Subcutaneous adipose tissue (tissue), 4 donors: Measurements from ENCODE around the gene PHF12. TPM values are rescaled to one million over a fixed set of nuclear protein-coding genes. Genes with fewer than 3 reads are reported as not detected.

Experiments used
- CTCF ChIP-seq: fragments of 450-650 bp; IDR thresholded peaks from one replicate; pipeline ENCODE4 v1.5.1; 2016; ENCODE audit warnings: low read depth, mild to moderate bottlenecking, control low read depth, antibody characterized with exemption, moderate library complexity
- total RNA-seq, 4 donors: library from RNA; depleted of rRNA; stranded (reverse); fragments of >200 nt; gene quantifications; one replicate each; pipeline ENCODE4 v1.1.0, GENCODE V29; 2016

The PHF12 gene
- total RNA-seq, 4 donors from 2014 or later = 22.0 to 38.1 (median 25.2) TPM

GRCh38 chr17:28948873-28949184 is 2.5 kb downstream of the PHF12 start:
- no peak for TF ChIP-seq CTCF

GRCh38 chr17:28948342-28948741 is 3.0 kb downstream of the PHF12 start:
- no peak for TF ChIP-seq CTCF

DNA sequence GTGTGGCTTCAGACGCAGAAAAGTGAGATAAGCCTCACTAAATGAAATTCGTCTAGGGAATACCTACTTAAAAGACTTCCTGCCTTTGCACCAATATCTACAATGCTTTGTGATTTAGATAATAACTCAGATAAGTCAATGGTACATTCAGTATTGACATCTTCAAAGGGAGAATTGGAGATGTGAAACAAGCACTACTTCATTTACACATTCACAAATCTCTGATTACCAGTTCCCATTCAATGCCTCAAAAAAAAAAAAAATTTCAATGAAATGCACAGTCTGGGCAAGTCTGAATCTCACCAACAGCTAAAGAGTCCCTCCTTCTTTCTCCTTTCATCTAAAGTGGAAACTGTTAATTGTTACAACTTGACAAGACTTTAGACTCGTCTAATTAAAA is 3.7 kb downstream of the PHF12 start:
- no peak for TF ChIP-seq CTCF

GRCh38 chr17:28946239-28946638 is 5.1 kb downstream of the PHF12 start:
- TF ChIP-seq CTCF = no peak

DNA sequence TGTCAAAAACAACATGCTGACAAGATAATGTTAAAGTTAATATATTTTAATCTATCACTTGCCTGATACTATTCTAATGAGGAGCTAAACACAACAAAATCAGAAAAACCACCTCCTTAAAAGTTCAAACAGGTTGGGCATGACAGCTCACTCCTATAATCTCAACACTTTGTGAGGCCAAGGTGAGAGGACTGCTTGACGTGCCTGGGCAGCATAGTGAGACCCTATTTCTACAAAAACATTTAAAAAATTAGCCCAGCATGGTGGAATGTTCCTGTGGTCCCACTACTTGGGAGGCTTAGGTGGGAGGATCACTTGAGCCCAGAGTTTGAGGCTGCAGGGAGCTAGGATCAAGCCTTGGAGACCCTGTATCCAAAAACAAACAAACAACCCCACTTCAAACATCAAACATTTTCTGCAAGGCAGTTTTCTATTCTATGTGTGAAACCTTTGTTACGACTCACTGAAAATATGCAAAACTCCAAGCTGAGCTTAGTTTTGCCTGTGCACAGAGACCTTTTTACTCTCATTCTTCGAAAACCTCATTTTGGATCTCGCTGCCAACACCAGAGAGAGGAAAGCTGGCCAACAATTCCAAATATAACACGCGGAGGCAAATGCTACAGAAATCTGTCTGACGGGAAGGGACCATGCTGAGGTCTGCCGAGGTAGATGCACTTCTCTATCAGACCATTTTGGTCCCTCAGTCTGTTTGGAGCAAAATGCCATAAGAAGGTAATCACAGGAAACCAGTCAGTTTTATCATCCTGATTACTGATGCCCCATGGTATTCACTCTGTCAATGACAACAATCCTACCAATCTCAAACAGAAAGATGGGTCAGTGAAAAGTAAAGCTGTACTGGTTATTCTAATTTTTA is 6.2 kb downstream of the PHF12 start:
- no peak for TF ChIP-seq CTCF

GRCh38 chr17:28944343-28944742 is 7.0 kb downstream of the PHF12 start:
- TF ChIP-seq CTCF = no peak

DNA sequence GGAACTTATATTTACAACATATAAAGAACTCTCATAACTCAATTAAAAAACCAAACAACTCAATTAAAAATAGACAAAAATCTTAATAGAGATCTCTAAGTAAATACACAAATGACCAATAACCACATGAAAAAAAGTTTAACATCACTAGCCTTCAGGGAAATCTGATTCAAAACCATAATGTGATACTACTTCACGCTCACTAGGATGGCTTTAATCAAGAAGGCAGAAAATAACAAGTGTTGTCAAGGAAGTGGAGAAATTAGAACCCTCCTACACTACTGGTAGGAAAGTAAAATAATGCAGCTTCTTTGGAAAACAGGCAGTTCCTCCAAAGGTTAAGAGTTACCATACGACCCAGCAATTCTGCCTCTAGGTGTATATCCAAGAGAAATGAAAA is 8.4 kb downstream of the PHF12 start:
- TF ChIP-seq CTCF = no peak
